Endothelial cell of umbilical vein (primary cell): ENCODE measurements around the gene UBC. TPM values are rescaled to one million over a fixed set of nuclear protein-coding genes. Genes with fewer than 3 reads are reported as not detected.

Experiments
- BruUV-seq: library from RNA; stranded (reverse); fragments of 400-500 nt; replicated peaks from 2 replicates; lab custom pipeline; 2021; lab: Mats Ljungman, UMichigan
- CTCF ChIA-PET: fragments of 300-600, 350-600 bp; sonication (Branson Sonifier 250); formaldehyde crosslinking; loops from one replicate; lab custom pipeline; 2021; ENCODE audit warnings: antibody characterized with exemption, inconsistent platforms; lab: Charles Lee
- POLR2A ChIA-PET: fragments of 300-600, 350-600 bp; sonication (Branson Sonifier 250); formaldehyde crosslinking; loops from one replicate; lab custom pipeline; 2021; ENCODE audit warnings: antibody characterized with exemption, inconsistent platforms; lab: Charles Lee
- DNase-seq: peaks from one replicate; pipeline ENCODE4 v3.0.0-alpha.2; 2011; ENCODE audit warnings: low read depth, low spot score
- FAIRE-seq: peaks from 2 replicates; lab custom pipeline; 2011; peaks lifted over from hg19 to GRCh38; lab: Jason Lieb, UNC
- H2AFZ ChIP-seq: 2 replicates; pipeline ENCODE4 v1.6.0; 2012; ENCODE audit warnings: low read depth, low read length, control low read depth, inconsistent platforms
- H3K27ac ChIP-seq: 2 replicates; pipeline ENCODE4 v1.5.1; 2011; ENCODE audit warnings: low read depth, mild to moderate bottlenecking, control low read depth, low read length, moderate library complexity; ENCODE audit not compliant: insufficient read depth
- H3K27me3 ChIP-seq, 2 experiments: 2 replicates each; pipeline versions ENCODE4 v1.6.0 to v1.6.1; 2011; ENCODE audit warnings: low read length in 2 of 2, mixed read lengths in 1 of 2; ENCODE audit not compliant: control insufficient read depth in 2 of 2, insufficient read depth in 2 of 2
- H3K36me3 ChIP-seq, 2 experiments: 2 replicates in 1 of 2; 3 replicates in 1 of 2; pipeline ENCODE4 v1.5.1; 2011; ENCODE audit warnings: low read length in 2 of 2, mild to moderate bottlenecking in 1 of 2, moderate library complexity in 1 of 2; ENCODE audit not compliant: control insufficient read depth in 2 of 2, insufficient read depth in 2 of 2; ENCODE audit errors: extremely low read depth in 1 of 2
- H3K4me1 ChIP-seq: 3 replicates; pipeline ENCODE4 v1.5.1; 2011; ENCODE audit warnings: mild to moderate bottlenecking, low read length; ENCODE audit not compliant: control insufficient read depth, insufficient read depth; ENCODE audit errors: extremely low read depth
- H3K4me2 ChIP-seq: 2 replicates; pipeline ENCODE4 v1.6.1; 2011; ENCODE audit warnings: low read length, control low read depth, mixed read lengths; ENCODE audit not compliant: insufficient read depth
- H3K4me3 ChIP-seq, 3 experiments: fragments of 200-600 bp in 1 of 3; sonication (generic), shearing (Covaris generic) in 1 of 3; replicated peaks in 1 of 3; 2 replicates each; pipeline ENCODE4 v1.5.1; 2011 to 2016; ENCODE audit warnings: control low read depth in 3 of 3, low read length in 3 of 3, mild to moderate bottlenecking in 2 of 3, inconsistent platforms in 1 of 3, low read depth in 1 of 3, moderate library complexity in 1 of 3; ENCODE audit not compliant: insufficient read depth in 1 of 3
- H3K79me2 ChIP-seq: 2 replicates; pipeline ENCODE4 v1.6.0; 2012; ENCODE audit warnings: low read length, inconsistent platforms; ENCODE audit not compliant: control insufficient read depth, insufficient read depth
- H3K9ac ChIP-seq: replicated peaks from 2 replicates; pipeline ENCODE3; 2011; ENCODE audit warnings: low read length, control low read depth; ENCODE audit not compliant: insufficient read depth; ENCODE audit errors: extremely low read depth
- H3K9me1 ChIP-seq: replicated peaks from 3 replicates; pipeline ENCODE4 v1.6.0; 2011; ENCODE audit warnings: mild to moderate bottlenecking, low read length; ENCODE audit not compliant: control insufficient read depth, insufficient read depth; ENCODE audit errors: extremely low read depth
- H3K9me3 ChIP-seq: replicated peaks from 2 replicates; pipeline ENCODE4 v1.5.1; 2012; ENCODE audit warnings: low read length, inconsistent platforms; ENCODE audit not compliant: control insufficient read depth, insufficient read depth
- H4K20me1 ChIP-seq: replicated peaks from 2 replicates; pipeline ENCODE3; 2011; ENCODE audit warnings: mild to moderate bottlenecking, low read length; ENCODE audit not compliant: control insufficient read depth, insufficient read depth; ENCODE audit errors: extremely low read depth
- CTCF ChIP-seq, 2 donors: IDR thresholded peaks; 1 replicate in 1 of 2; 2 replicates in 1 of 2; pipeline ENCODE4 v1.5.1; 2011; ENCODE audit warnings: low read length in 2 of 2, mild to moderate bottlenecking in 2 of 2, moderate library complexity in 2 of 2, control low read depth in 1 of 2, inconsistent platforms in 1 of 2, low read depth in 1 of 2; ENCODE audit not compliant: insufficient read depth in 1 of 2; ENCODE audit errors: extremely low read depth in 1 of 2
- EZH2 ChIP-seq: IDR thresholded peaks from 2 replicates; pipeline ENCODE4 v1.6.1; 2012; ENCODE audit warnings: borderline replicate concordance, low read depth, mild to moderate bottlenecking, moderate library complexity, low read length, inconsistent platforms; ENCODE audit not compliant: severe bottlenecking
- FOS ChIP-seq: IDR thresholded peaks from 2 replicates; pipeline ENCODE4 v1.6.1; 2011; ENCODE audit warnings: mild to moderate bottlenecking, low read length, moderate library complexity, borderline replicate concordance; ENCODE audit not compliant: insufficient read depth
- GATA2 ChIP-seq: IDR thresholded peaks from 2 replicates; pipeline ENCODE4 v1.7.0; 2011; ENCODE audit warnings: low read depth, mild to moderate bottlenecking, moderate library complexity, mixed read lengths, low read length; ENCODE audit not compliant: insufficient read length, insufficient read depth
- JUN ChIP-seq: IDR thresholded peaks from 2 replicates; pipeline ENCODE4 v1.6.1; 2011; ENCODE audit warnings: borderline replicate concordance, low read depth; ENCODE audit not compliant: insufficient read length, insufficient read depth
- MAX ChIP-seq: IDR thresholded peaks from 2 replicates; pipeline ENCODE4 v1.6.1; 2011; ENCODE audit not compliant: insufficient read depth, insufficient read length
- MYC ChIP-seq: IDR thresholded peaks from one replicate; pipeline ENCODE4 v1.6.1; 2011; ENCODE audit warnings: mild to moderate bottlenecking, low read depth, low read length
- POLR2A ChIP-seq: IDR thresholded peaks from 2 replicates; pipeline ENCODE4 v1.6.1; 2012; ENCODE audit warnings: low read depth, mild to moderate bottlenecking, control low read depth, low read length
- POLR2AphosphoS5 ChIP-seq: IDR thresholded peaks from 2 replicates; pipeline ENCODE4 v1.6.1; 2012; ENCODE audit warnings: low read depth, mild to moderate bottlenecking, control low read depth, low read length, moderate library complexity; ENCODE audit not compliant: insufficient read depth
- dilution Hi-C: fragments of 300-500 bp; cut with MboI; formaldehyde crosslinking; loops from one replicate; pipeline ENCODE4 v1.15.0; 2019; ENCODE audit warnings: low sequenced_read_pairs; ENCODE audit not compliant: extremely low pct_ligation_motif_present
- intact Hi-C: fragments of 100-400 bp; cut with micrococcal nuclease; formaldehyde crosslinking; loops from one replicate; pipeline ENCODE4 v1.10.0; 2022
- polyA plus RNA-seq, 4 experiments: library from polyadenylated mRNA; depleted of rRNA in 3 of 4; stranded (reverse) in 3 of 4; unstranded in 1 of 4; fragments of >200 nt; gene quantifications; 2 replicates each; pipeline versions ENCODE4 v1.2.1 to v1.2.3, GENCODE V29; 2011 to 2012; ENCODE audit warnings: missing spikeins in 1 of 4
- total RNA-seq: library from RNA; stranded (reverse); gene quantifications from 2 replicates; pipeline ENCODE4 v1.2.3, GENCODE V29; 2021

Gene UBC
- total and polyA plus RNA-seq, 2 donors (not counting 3 experiments of a cell fraction or from before 2014, with no cell fraction given), result 875 to 1,305 TPM

- H4K20me1 ChIP-seq, result no peaks in the 10 kb centered on the region
- H3K36me3 ChIP-seq, result no peaks in the 10 kb centered on the region
- no peak overlapping the region for H2AFZ ChIP-seq
- intact Hi-C loops (no loop called here), dilution Hi-C loops (no loop called here)
- H3K79me2 ChIP-seq, result no peaks in the 10 kb centered on the region
- H3K4me3 ChIP-seq, result no peak overlapping the region
- H3K27me3 ChIP-seq, result no peaks in the 10 kb centered on the region
- no peak overlapping the region for H3K9ac ChIP-seq
- FAIRE-seq, result no peak
- no peaks in the 10 kb centered on the region for H3K4me1 ChIP-seq
- CTCF ChIA-PET, result interaction anchor here (0.6 kb wide), 1 partner anchor 24 kb away, joined by 3 read pairs; no protein-coding TSS in a partner anchor
- TF ChIP-seq EZH2, result no peak
- H3K9me3 ChIP-seq, result no peaks in the 10 kb centered on the region
- DNase-seq, result no peak
- no peaks in the 10 kb centered on the region for H3K9me1 ChIP-seq
- BruUV-seq, result no TSS peak
- POLR2A ChIA-PET, result interaction anchor here (0.6 kb wide), 1 partner anchor 1069 kb away, joined by 5 read pairs; no protein-coding TSS in a partner anchor
- H3K27ac ChIP-seq, result no peak overlapping the region
- H3K4me2 ChIP-seq, result no peak overlapping the region
These were observed 39.3 kb downstream of the UBC start for GRCh38 chr12:124874988-124875802.

- Histone ChIP-seq H3K27me3 (no peaks in the 10 kb centered on the region), H3K4me3 (no peak overlapping the region), H3K27ac (no peak overlapping the region), H2AFZ (no peak overlapping the region), H3K9me3 (no peaks in the 10 kb centered on the region), H3K4me1 (no peaks in the 10 kb centered on the region), H3K4me2 (no peak overlapping the region), H4K20me1 (no peaks in the 10 kb centered on the region), H3K79me2 (no peaks in the 10 kb centered on the region), H3K9me1 (no peaks in the 10 kb centered on the region), H3K9ac (no peak overlapping the region), H3K36me3 (no peaks in the 10 kb centered on the region)
- intact Hi-C loops, result no loop called here
- dilution Hi-C loops, result no loop called here
- BruUV-seq, result no TSS peak
- TF ChIP-seq POLR2A (no peak), GATA2 (no peak), EZH2 (no peak), POLR2AphosphoS5 (no peak), CTCF (IDR thresholded peaks at IDR 0.05; ENCODE audit: extremely low read depth in 1 of 2, insufficient read depth in 1 of 2, low read depth in 1 of 2, low read length in 2 of 2) (no peak), JUN (no peak), MAX (no peak), MYC (no peak), FOS (no peak)
- DNase-seq (no peak), FAIRE-seq (no peak)
- ChIA-PET CTCF (no interaction called here), POLR2A (no interaction called here)
These were observed 40.3 kb downstream of the UBC start for GRCh38 chr12:124874188-124874587.
